Measurements from ENCODE around the gene SLC66A1.
"Not testable (repeated sequence)": the region's sequence is repeated elsewhere in the genome, so short reads cannot be mapped to it uniquely, and the experiment has no call there.

The SLC66A1 gene

DNA sequence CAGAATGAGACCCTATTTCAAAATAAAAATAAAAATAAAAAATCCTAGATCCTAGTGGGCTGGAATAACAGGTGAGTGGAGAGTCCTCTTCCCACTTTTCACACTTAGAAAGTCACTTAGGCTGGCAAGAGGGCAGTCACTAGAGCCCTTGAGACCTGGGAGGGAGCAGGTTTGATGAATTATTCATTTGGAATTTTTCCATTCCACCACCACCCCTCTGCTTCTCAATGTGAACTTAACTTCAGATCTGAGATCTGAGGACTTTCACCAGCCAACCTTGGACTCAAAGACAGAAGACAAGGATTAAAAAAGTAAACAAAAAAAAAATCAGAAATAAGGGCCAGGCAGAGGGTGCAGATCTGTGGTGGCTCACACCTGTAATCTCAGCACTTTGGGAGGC is 40.1 kb upstream of the SLC66A1 start:
- no peaks in the 10 kb centered on the region for H3K36me3 ChIP-seq (ENCODE audit: low read depth)
- DNase-seq (ENCODE audit: low spot score) (no peak), ATAC-seq (ENCODE audit: low read depth) (no peak)
- H3K4me3 ChIP-seq (ENCODE audit: severe bottlenecking): no peak overlapping the region
- no peak overlapping the region for H3K27ac ChIP-seq (ENCODE audit: poor library complexity, severe bottlenecking)
- TF ChIP-seq, protein P1, sequence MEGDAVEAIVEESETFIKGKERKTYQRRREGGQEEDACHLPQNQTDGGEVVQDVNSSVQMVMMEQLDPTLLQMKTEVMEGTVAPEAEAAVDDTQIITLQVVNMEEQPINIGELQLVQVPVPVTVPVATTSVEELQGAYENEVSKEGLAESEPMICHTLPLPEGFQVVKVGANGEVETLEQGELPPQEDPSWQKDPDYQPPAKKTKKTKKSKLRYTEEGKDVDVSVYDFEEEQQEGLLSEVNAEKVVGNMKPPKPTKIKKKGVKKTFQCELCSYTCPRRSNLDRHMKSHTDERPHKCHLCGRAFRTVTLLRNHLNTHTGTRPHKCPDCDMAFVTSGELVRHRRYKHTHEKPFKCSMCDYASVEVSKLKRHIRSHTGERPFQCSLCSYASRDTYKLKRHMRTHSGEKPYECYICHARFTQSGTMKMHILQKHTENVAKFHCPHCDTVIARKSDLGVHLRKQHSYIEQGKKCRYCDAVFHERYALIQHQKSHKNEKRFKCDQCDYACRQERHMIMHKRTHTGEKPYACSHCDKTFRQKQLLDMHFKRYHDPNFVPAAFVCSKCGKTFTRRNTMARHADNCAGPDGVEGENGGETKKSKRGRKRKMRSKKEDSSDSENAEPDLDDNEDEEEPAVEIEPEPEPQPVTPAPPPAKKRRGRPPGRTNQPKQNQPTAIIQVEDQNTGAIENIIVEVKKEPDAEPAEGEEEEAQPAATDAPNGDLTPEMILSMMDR (IDR thresholded peaks at IDR 0.05; ENCODE audit: poor library complexity, severe bottlenecking): no peak
- no peaks in the 10 kb centered on the region for H3K27me3 ChIP-seq (ENCODE audit: insufficient read depth, poor library complexity, severe bottlenecking)
- H3K4me1 ChIP-seq (ENCODE audit: insufficient read depth, poor library complexity, severe bottlenecking): no peaks in the 10 kb centered on the region
- no peaks in the 10 kb centered on the region for H3K9me3 ChIP-seq (ENCODE audit: severe bottlenecking)

DNA sequence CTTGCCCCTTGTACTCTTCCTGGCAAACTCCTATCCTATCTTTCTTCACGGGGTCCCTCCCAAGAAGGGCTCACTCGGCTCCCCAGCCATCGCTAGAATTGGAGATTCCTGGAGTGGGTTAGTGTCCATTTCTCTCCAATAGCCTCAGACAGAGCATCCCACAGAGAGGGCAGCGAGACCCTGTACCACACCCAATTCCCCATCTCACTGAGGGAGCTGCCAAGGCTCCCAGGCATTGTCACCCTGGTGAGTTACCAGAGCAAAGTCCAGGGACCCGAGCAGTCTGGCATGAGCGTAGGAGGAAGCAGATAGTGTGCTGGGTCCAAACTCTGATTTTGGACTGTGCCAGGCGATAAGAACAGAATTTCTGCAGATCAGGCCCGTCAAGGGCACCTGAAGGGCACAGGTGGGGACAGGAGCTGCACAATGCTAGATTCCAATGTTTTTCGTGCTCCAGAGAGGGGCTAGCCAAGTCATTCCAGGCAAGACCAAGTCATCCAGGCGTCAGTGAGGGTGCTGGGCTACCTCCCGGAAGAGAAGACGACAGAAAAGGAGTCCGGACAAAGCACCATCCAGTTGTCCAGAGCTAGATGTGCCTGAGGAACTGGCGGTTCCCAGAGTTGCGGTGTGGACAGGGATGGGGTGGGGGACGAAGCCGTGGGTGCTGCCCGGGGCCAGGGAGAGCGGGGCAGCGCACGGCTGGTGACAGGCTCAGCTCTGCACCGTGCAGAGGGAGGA is 38.9 kb upstream of the SLC66A1 start:
- TF ChIP-seq, protein P1 (IDR thresholded peaks at IDR 0.05; ENCODE audit: poor library complexity, severe bottlenecking): no peak
- ATAC-seq (ENCODE audit: low read depth): no peak
- H3K9me3 ChIP-seq (ENCODE audit: severe bottlenecking): no peaks in the 10 kb centered on the region

DNA sequence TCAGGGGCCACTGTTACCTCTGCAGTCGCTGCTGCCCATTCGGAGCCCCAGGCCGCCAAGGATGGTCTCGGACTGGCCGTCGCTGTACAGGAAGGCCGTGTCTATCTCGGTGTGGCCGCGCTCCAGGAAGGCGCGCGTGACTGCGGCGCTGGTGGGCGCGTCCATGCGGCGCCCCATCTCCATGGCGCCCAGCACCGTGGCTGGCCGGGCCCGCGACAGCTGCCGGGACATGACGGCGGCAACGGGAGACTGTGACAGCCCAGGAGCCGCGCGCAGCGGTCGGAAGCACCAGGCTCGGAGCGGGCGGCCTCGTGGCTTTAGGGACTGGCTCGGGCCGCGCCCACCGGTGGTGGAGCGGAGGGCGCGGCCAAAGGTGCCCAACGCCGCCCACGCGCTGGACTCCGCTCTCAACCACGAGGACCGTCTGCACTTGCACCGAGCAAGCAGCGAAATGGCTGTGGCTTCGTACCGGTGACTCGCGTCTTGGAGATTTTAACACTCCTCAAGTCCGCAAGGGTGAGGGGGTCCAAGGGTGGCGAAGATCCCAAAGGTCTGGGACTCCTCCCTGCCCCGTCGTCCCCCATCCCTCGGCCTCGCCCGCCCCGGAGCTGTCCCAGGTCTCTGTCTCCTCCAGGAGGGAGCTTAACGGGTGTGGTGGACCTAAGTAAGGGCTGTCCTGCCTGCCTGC is 38.1 kb upstream of the SLC66A1 start:
- DNase-seq (ENCODE audit: low spot score); H3K4me3 ChIP-seq (ENCODE audit: severe bottlenecking); H3K27me3 ChIP-seq (ENCODE audit: insufficient read depth, poor library complexity, severe bottlenecking); H3K4me1 ChIP-seq (ENCODE audit: insufficient read depth, poor library complexity, severe bottlenecking); ATAC-seq (ENCODE audit: low read depth); H3K27ac ChIP-seq (ENCODE audit: poor library complexity, severe bottlenecking); H3K9me3 ChIP-seq (ENCODE audit: severe bottlenecking); H3K36me3 ChIP-seq (ENCODE audit: low read depth): not testable (repeated sequence)

More for the DNA sequence above, 38.9 kb upstream of the SLC66A1 start:
- Histone ChIP-seq H3K27me3 (ENCODE audit: insufficient read depth, poor library complexity, severe bottlenecking) (no peaks in the 10 kb centered on the region), H3K4me1 (ENCODE audit: insufficient read depth, poor library complexity, severe bottlenecking) (no peaks in the 10 kb centered on the region), H3K4me3 (ENCODE audit: severe bottlenecking) (no peak overlapping the region), H3K27ac (ENCODE audit: poor library complexity, severe bottlenecking) (no peak overlapping the region), H3K36me3 (ENCODE audit: low read depth) (no peaks in the 10 kb centered on the region)
- DNase-seq (ENCODE audit: low spot score): no peak

DNA sequence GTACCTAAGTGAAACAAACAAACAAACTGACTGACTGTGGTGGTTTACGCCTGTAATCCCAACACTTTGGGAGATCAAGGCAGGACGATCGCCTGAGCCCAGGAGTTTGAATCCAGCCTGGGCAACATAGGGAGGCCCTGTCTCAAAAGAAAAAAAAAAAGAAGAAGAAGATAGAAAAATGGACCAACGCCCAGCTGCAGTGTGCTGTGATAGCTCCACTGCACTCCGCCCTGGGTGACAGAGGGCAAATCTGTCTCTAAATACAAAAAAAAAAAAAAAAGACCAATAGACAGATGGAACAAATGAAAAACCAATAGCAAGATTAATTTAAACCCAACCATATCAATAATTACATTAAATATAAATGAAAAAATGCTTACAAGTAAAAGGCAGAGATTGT is 37.5 kb upstream of the SLC66A1 start:
- TF ChIP-seq, protein P1 (IDR thresholded peaks at IDR 0.05; ENCODE audit: poor library complexity, severe bottlenecking): no peak
- Histone ChIP-seq H3K9me3 (ENCODE audit: severe bottlenecking) (no peaks in the 10 kb centered on the region), H3K4me1 (ENCODE audit: insufficient read depth, poor library complexity, severe bottlenecking) (no peaks in the 10 kb centered on the region), H3K27me3 (ENCODE audit: insufficient read depth, poor library complexity, severe bottlenecking) (no peaks in the 10 kb centered on the region), H3K36me3 (ENCODE audit: low read depth) (no peaks in the 10 kb centered on the region), H3K4me3 (ENCODE audit: severe bottlenecking) (no peak overlapping the region), H3K27ac (ENCODE audit: poor library complexity, severe bottlenecking) (no peak overlapping the region)
- ATAC-seq (ENCODE audit: low read depth): no peak
- no peak for DNase-seq (ENCODE audit: low spot score)

DNA sequence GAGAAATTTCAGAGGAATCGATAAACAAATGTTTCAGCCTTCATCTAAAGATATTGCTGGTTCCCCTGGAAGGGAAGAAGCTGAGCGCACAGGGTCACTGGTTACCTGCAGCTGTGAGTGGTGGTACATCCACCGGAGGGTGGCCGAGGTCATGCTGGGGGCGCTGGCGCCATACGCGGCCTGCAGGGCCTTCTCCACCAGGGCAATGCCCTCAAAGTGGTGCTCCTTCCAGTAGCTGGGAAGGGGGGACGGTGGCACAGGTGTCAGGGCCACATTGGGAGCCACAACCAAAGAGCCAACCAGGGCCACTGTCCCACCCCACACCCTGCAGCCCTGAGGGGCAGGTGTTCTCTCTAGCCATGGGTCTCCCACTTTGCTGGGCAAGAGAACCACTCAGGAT is 28.2 kb upstream of the SLC66A1 start:
- no peak for DNase-seq (ENCODE audit: low spot score)
- TF ChIP-seq, protein P1 (IDR thresholded peaks at IDR 0.05; ENCODE audit: poor library complexity, severe bottlenecking): no peak
- no peaks in the 10 kb centered on the region for H3K27me3 ChIP-seq (ENCODE audit: insufficient read depth, poor library complexity, severe bottlenecking)
- no peak overlapping the region for H3K27ac ChIP-seq (ENCODE audit: poor library complexity, severe bottlenecking)
- H3K36me3 ChIP-seq (ENCODE audit: low read depth): no peaks in the 10 kb centered on the region
- no peaks in the 10 kb centered on the region for H3K9me3 ChIP-seq (ENCODE audit: severe bottlenecking)
- no peak for ATAC-seq (ENCODE audit: low read depth)
- H3K4me1 ChIP-seq (ENCODE audit: insufficient read depth, poor library complexity, severe bottlenecking): no peaks in the 10 kb centered on the region
- H3K4me3 ChIP-seq (ENCODE audit: severe bottlenecking): no peak overlapping the region

All from RWPE2 (cell line).